SIG-M5 (cell line): ENCODE measurements around the gene OGDH.
A peak's percentile ranks its signal among the peaks of the same experiment; 100 is the strongest.
"Not testable (repeated sequence)": the region's sequence is repeated elsewhere in the genome, so short reads cannot be mapped to it uniquely, and the experiment has no call there.

Experiments used
- DNase-seq: peaks from one replicate; lab custom pipeline; 2025; lab: John Stamatoyannopoulos, UW

OGDH gene

DNA sequence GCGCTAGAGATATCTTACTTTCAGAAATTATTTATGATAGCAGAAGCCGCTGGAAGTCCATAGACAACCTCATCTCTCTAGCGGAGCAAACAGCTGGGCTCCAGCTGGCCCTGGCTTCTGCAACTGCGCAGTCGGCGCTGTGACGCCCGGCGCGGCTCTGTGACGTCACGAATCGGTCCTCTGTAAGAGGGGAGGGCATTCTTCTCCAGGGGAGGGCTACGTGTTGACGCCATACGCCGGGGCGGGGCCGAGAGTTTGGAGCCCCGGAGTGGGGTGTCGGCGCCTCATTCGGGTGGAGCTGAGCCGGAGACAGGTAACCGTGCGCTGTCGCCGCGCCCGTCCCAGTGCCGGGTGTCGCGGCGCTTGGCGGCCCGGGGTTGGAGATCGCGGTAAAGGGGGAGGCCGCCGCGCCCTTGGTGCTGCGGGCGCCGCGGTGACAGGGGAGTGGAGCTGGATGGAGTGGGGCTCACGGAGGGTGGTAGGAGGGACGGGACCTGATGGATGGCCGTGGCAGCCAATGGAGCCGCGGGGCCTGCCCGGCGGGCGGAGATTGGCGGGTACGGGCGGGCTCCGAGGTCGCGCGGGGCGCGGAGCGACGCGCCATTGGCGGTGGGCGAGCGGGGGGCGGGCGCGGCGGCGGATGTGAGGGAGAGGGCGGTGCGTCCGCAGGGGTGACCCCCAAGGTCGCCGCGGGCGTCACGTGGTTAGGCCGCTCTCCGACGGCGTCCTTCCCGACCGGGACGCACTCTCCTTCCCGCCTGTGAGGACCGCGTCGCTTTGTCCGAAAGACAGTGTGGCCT, at the start of gene OGDH:
Gene OGDH (plus strand): TSS at position 287 of the 800 bp plus-strand sequence. CDS start 17,717 bp downstream, outside the sequence.
- DNase-seq = peak; percentile 63

DNA sequence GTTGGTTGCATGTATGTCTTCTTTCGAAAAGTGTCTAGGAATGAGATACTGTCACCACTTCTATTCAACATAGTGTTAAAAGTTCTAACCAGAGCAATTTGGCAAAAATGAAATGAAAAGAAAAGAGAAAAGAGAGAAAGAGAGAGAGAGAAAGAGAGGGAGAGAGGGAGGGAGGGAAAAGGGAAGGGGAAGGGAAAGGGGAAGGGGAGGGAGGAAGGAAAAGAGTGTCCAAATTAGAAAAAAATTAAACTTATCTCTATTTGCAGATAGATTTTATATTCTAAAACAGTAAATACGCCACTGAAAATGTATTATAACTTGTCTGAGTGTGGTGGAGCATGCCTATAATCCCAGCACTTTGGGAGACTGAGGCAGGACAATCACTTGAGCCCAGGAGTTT, 48.9 kb upstream of the OGDH start:
- no peak for DNase-seq

DNA sequence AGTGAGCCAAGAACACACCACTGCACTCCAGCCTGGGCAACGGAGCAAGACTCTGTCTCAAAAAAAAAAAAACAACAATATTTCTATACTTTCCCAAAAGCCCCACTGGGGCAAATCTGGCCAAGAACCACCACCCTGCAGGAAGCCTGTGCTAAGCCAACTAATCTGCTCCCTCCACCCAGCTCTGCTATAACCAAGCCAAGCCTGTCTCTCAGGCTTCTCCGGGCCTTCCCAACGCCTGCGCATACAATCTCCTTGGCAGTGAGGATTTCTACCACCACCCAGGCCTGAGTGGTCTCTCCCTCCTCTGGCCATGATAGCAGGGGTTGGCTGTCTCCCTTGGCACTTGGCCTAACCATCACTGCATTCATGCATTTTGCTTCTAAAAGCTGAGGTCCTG, 46.9 kb upstream of the OGDH start:
- no peak for DNase-seq

DNA sequence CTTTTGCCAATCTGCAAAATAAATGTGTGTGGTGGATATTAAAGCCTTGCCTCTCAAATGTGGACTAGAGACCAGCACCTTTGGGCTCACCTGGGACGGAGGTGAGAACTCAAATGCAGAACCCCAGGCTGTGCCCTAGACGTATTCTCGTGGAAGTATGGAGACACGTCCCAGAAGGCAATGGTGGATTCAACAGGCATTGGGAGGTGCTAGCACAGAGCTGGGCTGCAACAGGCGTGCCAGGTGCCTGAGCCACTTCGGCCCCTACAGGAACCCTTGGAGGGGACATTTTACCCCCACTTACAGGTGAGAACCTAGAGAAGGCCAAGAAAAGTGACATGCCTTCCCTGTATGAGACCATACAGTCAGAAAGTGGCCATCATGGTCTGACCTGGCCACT, 44.9 kb upstream of the OGDH start:
- no peak for DNase-seq

DNA sequence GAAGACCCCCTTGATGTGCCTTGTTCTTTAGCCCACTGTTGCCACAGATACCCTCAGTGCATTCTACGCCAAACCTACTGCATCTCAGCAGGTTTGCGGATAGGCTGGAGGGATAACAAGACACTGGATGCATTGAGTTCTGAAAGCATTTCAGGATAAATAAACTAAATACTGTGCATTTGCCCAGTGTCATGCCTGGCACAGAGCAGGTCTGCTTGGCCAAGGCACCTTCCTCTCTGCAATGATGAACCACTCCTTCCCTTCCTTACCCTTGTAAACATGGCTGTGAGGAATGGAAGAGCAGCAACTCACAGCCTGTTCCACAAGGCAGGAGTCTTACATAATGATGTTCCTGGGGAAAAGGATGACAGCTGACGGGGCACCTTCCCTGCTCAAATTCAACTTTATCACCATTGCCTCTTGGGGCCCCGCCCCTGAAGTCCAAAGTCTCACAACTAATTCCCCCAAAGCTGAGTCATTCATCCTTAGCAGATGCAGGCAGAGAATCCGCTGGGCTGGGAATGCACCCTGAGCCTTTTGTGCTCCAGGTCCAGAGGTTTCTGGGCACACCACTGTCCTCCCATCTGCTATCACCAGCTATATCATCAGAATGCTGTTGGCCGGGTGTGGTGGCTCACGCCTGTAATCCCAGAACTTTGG, 44.3 kb upstream of the OGDH start:
- no peak for DNase-seq

DNA sequence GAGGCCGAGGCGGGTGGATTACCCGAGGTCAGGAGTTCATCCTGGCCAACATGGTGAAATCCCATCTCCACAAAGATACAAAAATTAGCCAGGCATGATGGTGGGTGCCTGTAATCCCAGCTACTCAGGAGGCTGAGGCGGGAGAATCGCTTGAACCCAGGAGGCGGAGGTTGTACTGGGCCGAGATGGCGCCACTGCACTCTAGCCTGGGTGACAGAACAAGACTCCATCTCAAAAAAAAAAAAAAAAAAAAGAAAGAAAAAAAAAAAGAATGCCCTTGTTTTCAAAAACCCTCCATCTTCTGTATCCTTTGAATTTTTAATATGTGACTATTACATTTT, 43.8 kb upstream of the OGDH start:
- not testable (repeated sequence) for DNase-seq

DNA sequence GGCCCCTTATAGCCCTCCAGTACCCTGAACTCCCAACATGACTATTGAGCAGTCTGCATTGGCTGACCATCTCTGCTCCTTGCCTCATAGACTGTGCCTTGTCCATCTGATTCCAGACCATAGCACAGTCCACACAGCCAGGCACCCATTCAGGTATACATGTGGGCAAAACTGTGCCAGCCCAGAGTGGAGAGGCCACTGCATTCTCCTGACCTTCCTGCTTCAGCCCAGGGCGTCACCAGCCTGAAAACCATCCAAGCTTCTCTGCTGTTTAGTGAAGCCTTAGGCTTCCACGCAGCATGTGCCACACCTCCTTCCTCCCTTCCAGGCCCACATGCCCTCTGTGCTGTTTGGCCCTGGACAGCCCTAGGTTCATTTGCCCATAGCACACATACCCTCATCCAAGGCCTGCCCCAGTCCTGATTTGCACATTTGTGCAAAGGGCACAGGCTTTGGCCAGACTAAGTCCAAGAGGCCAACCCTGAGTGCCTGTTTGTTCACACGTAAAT, 43.2 kb upstream of the OGDH start:
- no peak for DNase-seq

DNA sequence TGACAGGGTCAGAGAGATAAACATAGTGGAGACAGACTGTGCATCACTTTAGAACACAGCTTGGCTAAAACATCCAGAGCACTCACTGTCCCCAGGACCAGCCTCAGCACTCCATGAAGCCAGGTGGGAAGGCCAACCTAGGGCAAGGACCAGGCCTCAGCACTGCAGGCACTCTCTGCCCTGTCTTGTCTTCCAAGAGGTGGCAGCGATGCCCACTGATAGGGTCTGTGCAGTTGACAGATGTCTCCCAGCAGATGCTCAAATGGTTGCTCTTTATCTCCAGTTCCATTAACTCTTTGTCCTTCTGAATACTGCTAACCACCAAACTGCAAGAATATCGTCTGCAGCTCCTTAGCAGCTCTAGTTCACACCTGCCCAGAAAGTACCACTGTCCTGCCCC, 41.8 kb upstream of the OGDH start:
- no peak for DNase-seq

DNA sequence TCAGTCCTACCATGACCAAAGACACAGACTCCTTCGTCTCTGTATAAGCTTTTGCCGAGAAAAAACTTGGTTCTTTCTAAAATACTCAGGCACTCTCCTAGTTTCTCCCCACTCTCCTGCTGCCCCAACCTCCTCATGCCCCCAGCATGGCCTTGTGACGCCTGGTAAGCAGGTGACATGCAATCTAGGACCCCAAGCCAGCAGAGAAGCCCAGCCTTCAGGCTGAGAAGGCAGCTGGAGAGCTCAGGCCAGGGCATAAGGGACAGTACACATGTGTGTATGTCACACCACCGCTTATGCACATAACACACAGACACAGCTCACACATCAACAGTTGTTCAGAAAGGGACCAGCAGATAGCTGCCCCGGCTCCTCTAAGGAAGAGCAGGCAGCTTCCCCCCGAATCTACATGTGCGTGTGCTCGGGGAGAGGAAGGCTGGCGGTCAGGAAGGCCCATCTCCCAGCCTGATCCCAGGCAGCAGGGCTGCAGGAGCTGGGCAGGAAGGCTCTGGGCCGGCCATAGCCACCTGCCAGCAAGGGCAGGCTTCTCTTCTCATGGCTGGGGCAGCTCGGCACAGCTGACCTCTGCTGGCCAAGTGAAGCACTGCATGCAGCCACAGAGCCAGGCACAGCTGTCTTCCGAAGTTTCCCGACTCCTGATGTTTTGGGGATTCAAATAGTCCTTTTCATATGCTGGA, 41.2 kb upstream of the OGDH start:
- DNase-seq = no peak

DNA sequence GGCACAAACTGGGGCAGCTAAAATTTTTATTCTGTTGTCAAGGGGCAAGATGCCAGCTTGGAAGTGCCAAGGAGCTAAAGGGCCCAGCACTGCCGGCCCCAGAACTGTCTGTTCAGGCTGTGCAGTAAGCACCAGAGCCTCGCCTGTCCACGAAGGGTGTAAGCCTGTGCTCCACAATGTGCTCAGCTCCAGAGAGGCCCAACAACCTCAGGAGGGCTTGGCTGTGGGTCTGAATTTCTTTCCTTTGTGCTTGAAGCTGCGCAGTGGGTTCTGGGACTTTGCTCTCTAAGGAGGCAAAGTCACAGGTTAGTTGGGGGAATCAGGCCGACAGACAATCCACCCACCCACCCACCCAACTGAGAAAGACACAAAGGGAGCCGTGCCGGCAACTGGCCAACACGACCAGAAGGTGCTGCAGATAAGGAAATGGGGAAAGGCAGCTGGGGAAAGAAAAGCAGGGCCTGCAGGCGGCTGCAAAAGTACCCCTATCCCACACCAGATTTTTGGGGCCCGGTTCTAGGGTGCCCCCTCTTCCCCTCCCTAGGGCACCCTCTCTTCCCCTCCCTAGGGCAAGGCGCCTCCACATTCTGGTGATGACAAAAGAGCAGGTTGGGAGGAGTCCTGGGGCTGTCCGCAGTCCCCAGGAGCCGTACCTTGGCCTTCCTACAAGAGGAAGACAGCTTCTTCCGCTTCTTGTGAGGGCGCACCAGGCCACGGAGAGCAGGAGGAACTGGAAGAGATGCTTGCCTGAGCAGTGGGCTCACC, 40.5 kb upstream of the OGDH start:
- DNase-seq = no peak

DNA sequence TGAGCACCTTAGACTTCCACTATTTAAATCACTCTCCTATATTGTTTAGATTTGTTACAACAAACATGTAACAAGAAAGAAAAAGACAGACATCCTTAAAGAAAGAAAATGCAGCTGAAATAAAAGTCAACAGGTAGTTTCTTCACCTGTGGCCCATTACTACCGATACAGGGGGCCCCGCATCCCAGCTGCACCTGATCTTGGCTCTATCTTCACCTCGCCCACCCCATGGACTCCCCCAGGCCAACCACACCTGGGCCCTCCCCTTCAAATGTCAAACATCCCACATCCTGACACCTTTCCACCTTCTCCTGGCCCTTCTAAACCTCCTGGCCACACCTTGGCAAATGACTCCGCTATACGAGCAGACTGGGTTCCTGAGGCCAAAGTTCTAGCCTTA, 39.7 kb upstream of the OGDH start:
- no peak for DNase-seq

DNA sequence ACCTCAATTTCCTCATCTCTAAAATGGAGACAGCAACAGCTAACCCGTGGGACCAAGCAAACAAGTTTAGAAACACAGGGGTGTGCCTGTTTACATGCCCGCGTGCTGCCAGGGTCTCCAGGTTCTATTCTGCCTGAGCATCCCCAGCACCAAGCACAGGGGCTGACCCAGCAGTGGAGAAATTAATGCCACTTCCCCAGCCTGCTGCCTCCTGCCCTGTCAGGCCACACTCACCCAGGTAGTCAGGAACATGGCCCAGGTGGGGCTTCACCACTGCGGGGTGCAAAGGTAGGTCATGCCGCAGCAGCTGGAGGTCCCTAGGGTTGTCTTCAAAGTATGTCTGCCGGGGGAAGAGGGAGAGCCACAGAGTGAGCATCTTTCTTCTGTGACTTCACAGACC, 38.5 kb upstream of the OGDH start:
- no peak for DNase-seq

DNA sequence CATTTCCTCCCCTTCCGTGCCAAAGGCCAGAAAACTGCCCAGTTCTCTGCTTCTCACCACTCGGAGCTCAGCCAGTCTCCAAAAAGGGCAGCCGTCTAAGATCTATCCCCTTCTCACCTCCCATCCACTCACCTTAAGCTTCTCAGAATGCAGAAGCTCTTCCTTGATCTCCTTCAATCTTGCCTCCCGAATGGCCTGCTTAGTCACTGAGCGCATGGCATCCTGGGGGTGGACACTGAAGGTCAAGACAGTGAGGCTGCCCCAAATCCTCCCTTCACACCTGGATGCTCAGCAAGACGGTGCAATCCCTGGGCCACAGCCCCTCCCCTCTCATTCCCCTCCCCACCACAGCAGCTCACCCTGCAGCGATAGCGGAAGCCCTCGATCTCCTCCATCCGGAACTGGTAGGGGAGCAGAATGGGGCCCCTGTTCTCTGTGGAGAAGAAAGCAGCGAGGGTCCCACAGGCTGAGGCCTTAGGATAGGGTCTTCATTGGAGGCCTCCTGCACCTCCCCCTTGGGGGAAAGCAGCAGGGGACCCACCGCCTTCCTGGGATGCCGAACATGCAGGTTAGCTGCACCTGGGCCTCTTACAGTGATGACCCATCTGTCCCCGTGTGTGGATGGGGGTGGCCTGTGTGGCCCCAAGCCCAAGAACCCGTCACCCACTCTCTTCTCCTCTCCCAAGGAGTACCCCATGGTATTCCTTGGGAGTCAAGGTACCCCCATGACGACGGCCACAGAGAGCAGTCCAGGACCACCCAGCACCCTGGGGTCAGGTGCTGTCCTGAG, 37.5 kb upstream of the OGDH start:
- DNase-seq = no peak

DNA sequence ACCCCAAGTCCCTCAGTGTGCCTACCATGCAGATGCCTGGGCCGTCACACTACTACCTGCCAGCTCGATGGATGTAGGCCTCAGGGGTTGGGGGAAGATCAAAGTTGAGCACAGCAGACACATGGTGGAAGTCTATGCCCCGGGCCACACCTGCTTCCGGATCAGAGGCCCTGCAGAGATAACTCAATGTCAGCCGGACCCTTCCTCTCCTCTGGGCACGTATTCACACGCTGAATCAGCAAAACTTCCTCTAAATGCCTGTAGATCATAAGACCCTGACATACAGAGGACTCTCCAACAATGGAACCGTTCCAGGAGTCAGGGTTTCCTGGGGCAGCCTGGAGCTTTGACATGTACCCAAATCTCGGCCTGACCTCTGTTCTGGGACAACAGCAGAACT, 36.5 kb upstream of the OGDH start:
- no peak for DNase-seq

DNA sequence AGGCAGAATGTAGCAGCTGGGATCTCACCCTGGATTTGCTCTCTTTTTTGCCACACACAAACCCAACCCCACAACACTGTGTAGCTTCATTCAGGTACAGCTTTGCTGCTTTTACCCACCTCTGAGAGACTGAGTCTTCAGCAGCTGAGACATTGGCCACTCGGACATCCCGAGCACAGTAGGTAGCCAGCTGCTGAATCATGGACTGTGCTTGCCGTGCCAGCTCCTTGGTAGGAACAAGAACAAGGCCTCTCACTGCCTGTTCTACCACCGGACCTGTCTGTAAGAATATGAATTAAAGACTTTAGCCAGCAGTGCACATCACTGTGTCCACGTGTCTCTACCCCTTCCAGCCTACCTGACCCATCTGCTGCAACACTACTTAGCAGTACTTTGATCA, 33.7 kb upstream of the OGDH start:
- no peak for DNase-seq

DNA sequence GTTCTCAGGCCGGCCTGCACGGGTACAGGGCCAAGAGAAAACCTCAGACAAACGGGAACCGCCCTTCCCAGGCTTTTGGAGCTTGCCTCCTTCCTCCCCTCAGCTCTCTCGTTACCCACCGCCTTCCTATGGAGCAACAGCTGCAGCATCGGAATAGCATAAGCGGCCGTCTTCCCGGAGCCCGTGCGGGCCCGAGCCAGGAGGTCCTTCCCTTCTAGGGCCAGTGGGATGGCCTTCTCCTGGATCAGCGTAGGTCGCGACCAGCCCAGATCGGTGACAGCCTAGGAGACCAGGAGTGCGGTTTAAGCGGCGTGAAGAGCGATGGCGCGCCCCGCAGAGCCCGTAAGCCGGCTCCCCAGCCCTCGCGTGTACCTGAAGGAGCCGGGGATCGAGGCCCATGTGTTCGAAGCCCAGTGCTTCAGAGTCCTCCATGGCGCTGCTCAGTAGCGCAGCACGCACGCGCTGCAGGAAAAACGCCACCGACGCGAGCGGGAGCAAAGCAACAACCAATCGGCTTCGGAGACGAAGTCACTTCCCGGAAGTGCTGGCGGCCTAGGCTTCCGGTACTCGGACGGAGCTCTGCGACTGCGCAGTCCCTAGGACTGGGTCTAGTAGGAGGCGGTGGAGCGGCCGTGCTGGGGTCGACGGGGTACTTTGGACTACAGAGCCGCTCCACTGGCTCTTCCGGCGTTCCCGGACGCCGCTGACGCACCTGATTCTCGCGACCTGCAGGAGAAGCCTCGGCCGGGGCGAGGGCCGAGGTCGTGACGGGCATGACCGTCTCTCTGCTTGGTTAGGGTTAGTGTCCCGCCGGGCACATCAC, 32.8 kb upstream of the OGDH start, which contains the start of gene DDX56:
Gene DDX56 (minus strand): TSS at position 445 of the 823 bp plus-strand sequence. CDS start 13 bp downstream, at position 432.
- peak; percentile 67 for DNase-seq

DNA sequence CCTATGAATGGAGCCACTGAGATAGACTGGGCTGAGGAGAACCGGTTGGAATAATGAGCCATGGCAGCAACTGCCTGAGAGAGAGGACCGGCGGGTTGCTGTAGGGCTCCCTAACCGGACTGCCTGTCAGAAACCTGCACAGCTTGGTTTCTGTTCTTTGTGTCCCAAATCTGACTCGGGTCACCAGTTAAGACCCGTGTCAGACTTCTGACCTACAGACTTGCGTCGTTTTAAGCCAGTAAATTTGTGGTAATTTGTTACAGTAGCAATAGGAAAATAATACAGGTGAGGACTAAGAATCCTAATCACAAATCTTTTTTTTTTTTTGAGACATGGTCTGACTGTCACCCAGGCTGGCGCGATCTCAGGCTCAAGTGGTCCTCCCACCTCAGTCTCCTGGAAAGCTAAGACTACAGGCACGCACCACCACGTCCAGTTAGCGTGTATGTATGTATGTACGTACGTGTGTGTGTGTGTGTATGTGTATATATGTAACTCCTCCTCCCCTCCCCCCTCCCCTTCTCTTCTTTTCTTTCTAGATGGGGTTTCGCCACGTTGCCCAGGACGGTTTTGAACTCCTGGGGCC, 32.0 kb upstream of the OGDH start:
- DNase-seq = no peak

DNA sequence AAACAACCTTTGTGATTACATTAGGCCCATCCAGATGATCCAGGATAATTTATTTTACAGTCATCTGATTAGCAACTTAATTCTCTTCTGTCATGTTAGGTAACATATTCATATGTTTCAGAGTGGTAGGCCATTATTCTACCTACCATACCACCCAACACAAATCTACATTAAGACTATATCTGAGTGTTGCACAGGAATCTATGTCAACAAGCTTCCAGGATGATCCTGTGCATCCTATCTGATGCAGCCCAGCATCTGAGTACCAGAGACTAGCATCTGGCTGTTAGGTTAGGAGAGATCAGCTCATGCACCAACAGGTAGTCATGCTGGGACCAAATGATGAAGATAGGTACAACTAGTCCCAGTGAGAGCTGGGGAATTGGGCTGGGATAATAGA, 31.4 kb upstream of the OGDH start:
- DNase-seq = no peak

DNA sequence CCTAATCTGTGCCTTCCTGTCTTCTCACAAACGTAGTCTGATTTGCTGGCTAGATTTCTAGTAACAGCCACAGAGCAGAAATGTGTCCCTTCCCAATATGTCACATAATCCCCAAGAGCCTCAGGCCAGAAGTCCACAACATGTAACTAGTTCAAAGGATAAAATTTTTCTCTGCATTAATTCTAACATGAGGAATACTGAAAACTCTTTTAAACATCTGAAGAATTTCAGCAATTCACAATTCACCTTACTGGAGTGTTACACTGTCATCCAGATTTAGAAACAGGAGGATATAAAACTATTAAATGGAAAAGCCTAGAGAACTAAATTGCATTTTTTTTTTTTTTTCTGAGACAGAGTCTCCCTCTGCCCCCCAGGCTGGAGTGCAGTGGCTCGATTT, 30.2 kb upstream of the OGDH start:
- no peak for DNase-seq
